MM.1S (cell line): ENCODE data around the gene RAPGEF4.

Source experiments
- DNase-seq: peaks from one replicate; pipeline ENCODE4 v3.0.0-alpha.2; 2015
- H2AFZ ChIP-seq: fragments of 300-600 bp; sonication (generic); 2 replicates; pipeline ENCODE4 v1.6.0; 2016; ENCODE audit warnings: antibody characterized with exemption, low read length
- H3F3A ChIP-seq: fragments of 300-600 bp; sonication (generic); 2 replicates; pipeline ENCODE4 v1.6.1; 2016; ENCODE audit warnings: mild to moderate bottlenecking, antibody characterized with exemption, low read length, moderate library complexity, mixed read lengths; ENCODE audit not compliant: insufficient read depth
- H3K27ac ChIP-seq: fragments of 300-600 bp; sonication (generic); 2 replicates; pipeline ENCODE4 v1.5.1; 2016; ENCODE audit warnings: mild to moderate bottlenecking, low read length
- H3K27me3 ChIP-seq: fragments of 300-600 bp; sonication (generic); replicated peaks from 2 replicates; pipeline ENCODE4 v1.6.0; 2016; ENCODE audit warnings: low read length; ENCODE audit not compliant: insufficient read depth
- H3K36me3 ChIP-seq: fragments of 300-600 bp; sonication (generic); replicated peaks from 2 replicates; pipeline ENCODE4 v1.6.1; 2016; ENCODE audit warnings: mild to moderate bottlenecking, low read length, mixed read lengths; ENCODE audit not compliant: insufficient read depth
- H3K4me1 ChIP-seq: fragments of 300-600 bp; sonication (generic); 2 replicates; pipeline ENCODE4 v1.6.1; 2016; ENCODE audit warnings: low read length, mixed read lengths
- H3K4me2 ChIP-seq: fragments of 300-600 bp; sonication (generic); 2 replicates; pipeline ENCODE4 v1.6.0; 2016; ENCODE audit warnings: low read depth, low read length
- H3K4me3 ChIP-seq: fragments of 300-600 bp; sonication (generic); 2 replicates; pipeline ENCODE4 v1.5.1; 2016; ENCODE audit warnings: low read length, mixed read lengths
- H3K79me2 ChIP-seq: fragments of 300-600 bp; sonication (generic); 2 replicates; pipeline ENCODE4 v1.6.1; 2016; ENCODE audit warnings: mixed run types, low read length, mixed read lengths
- H3K9ac ChIP-seq: fragments of 300-600 bp; sonication (generic); 2 replicates; pipeline ENCODE4 v1.6.1; 2016; ENCODE audit warnings: low read length, mixed read lengths
- H3K9me2 ChIP-seq: fragments of 300-600 bp; sonication (generic); replicated peaks from 2 replicates; pipeline ENCODE4 v1.6.1; 2016; ENCODE audit warnings: mild to moderate bottlenecking, low read length, mixed read lengths; ENCODE audit not compliant: insufficient read depth
- H3K9me3 ChIP-seq: fragments of 300-600 bp; sonication (generic); replicated peaks from 2 replicates; pipeline ENCODE4 v1.6.1; 2016; ENCODE audit warnings: mild to moderate bottlenecking, low read length, mixed read lengths; ENCODE audit not compliant: insufficient read depth
- H4K20me1 ChIP-seq: fragments of 300-600 bp; sonication (generic); 2 replicates; pipeline ENCODE4 v1.6.1; 2016; ENCODE audit warnings: mild to moderate bottlenecking, low read length, moderate library complexity, mixed read lengths; ENCODE audit not compliant: insufficient read depth
- EZH2 ChIP-seq: fragments of 300-600 bp; sonication (generic); optimal IDR thresholded peaks from 2 replicates; pipeline ENCODE3; 2017; ENCODE audit warnings: low read depth, mild to moderate bottlenecking, antibody characterized with exemption, low read length, mixed read lengths
- EZH2phosphoT487 ChIP-seq: fragments of 300-600 bp; sonication (generic); IDR thresholded peaks from 2 replicates; pipeline ENCODE4 v1.6.1; 2018; ENCODE audit warnings: antibody characterized with exemption, low read length
- TF ChIP-seq, protein P1 (sequence below): fragments of 300-600 bp; sonication (generic); IDR thresholded peaks from 2 replicates; pipeline ENCODE4 v1.5.1; 2016; ENCODE audit warnings: antibody characterized with exemption, low read length, mixed read lengths

Gene RAPGEF4

GRCh38 chr2:172753610-172754009, 18.0 kb downstream of the RAPGEF4 start:
- Histone ChIP-seq H3K9ac (no peak overlapping the region), H3K4me2 (no peak overlapping the region), H3K27me3 (no peaks in the 10 kb centered on the region), H3K27ac (no peak overlapping the region), H3K4me3 (no peak overlapping the region), H3K9me3 (no peaks in the 10 kb centered on the region), H2AFZ (no peak overlapping the region), H3K9me2 (no peaks in the 10 kb centered on the region), H3K4me1 (no peaks in the 10 kb centered on the region), H3K36me3 (no peaks in the 10 kb centered on the region), H3F3A (no peaks in the 10 kb centered on the region), H3K79me2 (no peaks in the 10 kb centered on the region), H4K20me1 (no peaks in the 10 kb centered on the region)
- DNase-seq = no peak
- TF ChIP-seq, protein P1, sequence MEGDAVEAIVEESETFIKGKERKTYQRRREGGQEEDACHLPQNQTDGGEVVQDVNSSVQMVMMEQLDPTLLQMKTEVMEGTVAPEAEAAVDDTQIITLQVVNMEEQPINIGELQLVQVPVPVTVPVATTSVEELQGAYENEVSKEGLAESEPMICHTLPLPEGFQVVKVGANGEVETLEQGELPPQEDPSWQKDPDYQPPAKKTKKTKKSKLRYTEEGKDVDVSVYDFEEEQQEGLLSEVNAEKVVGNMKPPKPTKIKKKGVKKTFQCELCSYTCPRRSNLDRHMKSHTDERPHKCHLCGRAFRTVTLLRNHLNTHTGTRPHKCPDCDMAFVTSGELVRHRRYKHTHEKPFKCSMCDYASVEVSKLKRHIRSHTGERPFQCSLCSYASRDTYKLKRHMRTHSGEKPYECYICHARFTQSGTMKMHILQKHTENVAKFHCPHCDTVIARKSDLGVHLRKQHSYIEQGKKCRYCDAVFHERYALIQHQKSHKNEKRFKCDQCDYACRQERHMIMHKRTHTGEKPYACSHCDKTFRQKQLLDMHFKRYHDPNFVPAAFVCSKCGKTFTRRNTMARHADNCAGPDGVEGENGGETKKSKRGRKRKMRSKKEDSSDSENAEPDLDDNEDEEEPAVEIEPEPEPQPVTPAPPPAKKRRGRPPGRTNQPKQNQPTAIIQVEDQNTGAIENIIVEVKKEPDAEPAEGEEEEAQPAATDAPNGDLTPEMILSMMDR = no peak
- TF ChIP-seq EZH2phosphoT487 (no peak), EZH2 (no peak)

- DNase-seq = no peak
- no peaks in the 10 kb centered on the region for H3K4me1 ChIP-seq
- no peak overlapping the region for H3K4me2 ChIP-seq
- H3K9me2 ChIP-seq = no peaks in the 10 kb centered on the region
- H3K27ac ChIP-seq = no peak overlapping the region
- H3F3A ChIP-seq = no peaks in the 10 kb centered on the region
- TF ChIP-seq, protein P1 = no peak
- TF ChIP-seq EZH2phosphoT487 = no peak
- TF ChIP-seq EZH2 = no peak
- no peaks in the 10 kb centered on the region for H3K27me3 ChIP-seq
- no peaks in the 10 kb centered on the region for H3K9me3 ChIP-seq
- H2AFZ ChIP-seq = no peak overlapping the region
- H3K36me3 ChIP-seq = no peaks in the 10 kb centered on the region
- no peaks in the 10 kb centered on the region for H4K20me1 ChIP-seq
- no peak overlapping the region for H3K9ac ChIP-seq
- no peak overlapping the region for H3K4me3 ChIP-seq
- no peaks in the 10 kb centered on the region for H3K79me2 ChIP-seq
Measured at GRCh38 chr2:172759441-172759840, 23.8 kb downstream of the RAPGEF4 start.

DNA sequence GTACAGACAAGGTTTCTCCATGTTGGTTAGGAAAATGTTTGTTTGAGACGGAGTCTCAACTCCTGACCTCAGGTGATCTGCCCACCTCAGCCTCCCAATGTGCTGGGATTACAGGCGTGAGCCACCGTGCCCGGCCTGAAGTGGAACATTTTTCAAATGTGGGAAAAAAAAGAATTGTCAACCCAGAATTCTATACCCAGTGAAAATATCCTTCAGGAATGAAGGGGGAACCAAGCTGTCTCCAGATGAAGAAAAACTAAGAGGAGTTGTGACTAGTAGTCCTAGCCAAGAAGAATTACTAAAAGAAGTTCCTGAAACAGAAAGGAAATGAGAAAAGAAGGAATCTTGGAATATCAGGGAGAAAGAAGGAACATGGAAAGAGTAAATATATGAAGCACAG, 25.7 kb downstream of the RAPGEF4 start:
- Histone ChIP-seq H3K36me3 (no peaks in the 10 kb centered on the region), H3K9me2 (no peaks in the 10 kb centered on the region), H3K27me3 (no peaks in the 10 kb centered on the region), H3K27ac (no peak overlapping the region), H4K20me1 (no peaks in the 10 kb centered on the region), H3K9me3 (no peaks in the 10 kb centered on the region), H2AFZ (no peak overlapping the region), H3K79me2 (no peaks in the 10 kb centered on the region), H3K4me3 (no peak overlapping the region), H3F3A (no peaks in the 10 kb centered on the region), H3K9ac (no peak overlapping the region), H3K4me2 (no peak overlapping the region), H3K4me1 (no peaks in the 10 kb centered on the region)
- TF ChIP-seq, protein P1 = no peak
- no peak for TF ChIP-seq EZH2phosphoT487
- DNase-seq = no peak

DNA sequence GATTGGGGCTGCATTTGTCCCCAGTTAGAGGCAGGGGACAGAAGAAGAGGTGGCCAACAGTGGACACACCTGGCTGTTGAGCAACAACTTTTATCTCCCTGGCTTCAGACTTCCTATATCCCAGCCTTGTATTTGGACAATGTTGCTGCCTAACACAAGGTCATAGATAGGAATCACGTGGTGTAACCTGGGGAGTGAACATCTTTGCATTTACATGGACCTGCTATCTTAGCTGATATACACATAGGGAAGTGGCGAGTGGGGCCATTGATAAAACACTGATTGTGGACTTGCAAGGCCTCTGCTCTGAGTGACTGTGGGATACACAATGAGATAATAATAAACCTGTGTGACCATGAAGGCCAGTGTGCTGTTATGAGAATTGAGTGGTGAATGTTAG, 26.9 kb downstream of the RAPGEF4 start:
- DNase-seq = no peak
- Histone ChIP-seq H3K4me3 (no peak overlapping the region), H3K4me2 (no peak overlapping the region), H3K9me2 (no peaks in the 10 kb centered on the region), H3F3A (no peaks in the 10 kb centered on the region), H3K9ac (no peak overlapping the region), H4K20me1 (no peaks in the 10 kb centered on the region), H3K9me3 (no peaks in the 10 kb centered on the region), H3K27ac (no peak overlapping the region), H3K27me3 (no peaks in the 10 kb centered on the region), H3K79me2 (no peaks in the 10 kb centered on the region), H2AFZ (no peak overlapping the region), H3K36me3 (no peaks in the 10 kb centered on the region), H3K4me1 (no peaks in the 10 kb centered on the region)
- no peak for TF ChIP-seq EZH2
- TF ChIP-seq, protein P1 = no peak
- no peak for TF ChIP-seq EZH2phosphoT487
